HEK293T (cell line): ENCODE data around the gene GLMN.

Experiments used
- CTCF ChIA-PET: fragments of 350-600 bp; formaldehyde crosslinking; extraction: SDS; loops from one replicate; lab custom pipeline; 2021; ENCODE audit warnings: antibody characterized with exemption, inconsistent platforms; lab: Yijun Ruan, JAX
- POLR2A ChIA-PET: fragments of 350-600 bp; formaldehyde crosslinking; extraction: SDS; loops from one replicate; lab custom pipeline; 2020; ENCODE audit warnings: antibody characterized with exemption, inconsistent platforms; lab: Yijun Ruan, JAX
- DNase-seq: peaks from one replicate; pipeline ENCODE4 v3.0.0; 2012; ENCODE audit warnings: mixed read lengths; ENCODE audit errors: extremely low spot score
- ARNT ChIP-seq: fragments of 450-650 bp; IDR thresholded peaks from 2 replicates; pipeline ENCODE4 v1.6.1; 2017; ENCODE audit warnings: mild to moderate bottlenecking
- BHLHE40 ChIP-seq: fragments of 450-650 bp; IDR thresholded peaks from 2 replicates; pipeline ENCODE4 v1.6.1; 2016; ENCODE audit warnings: mild to moderate bottlenecking, moderate library complexity, borderline replicate concordance
- CTBP1 ChIP-seq: fragments of 450-650 bp; IDR thresholded peaks from 2 replicates; pipeline ENCODE4 v1.6.1; 2016; ENCODE audit warnings: borderline replicate concordance
- ELF4 ChIP-seq: fragments of 450-650 bp; IDR thresholded peaks from 2 replicates; pipeline ENCODE4 v1.6.1; 2017; ENCODE audit warnings: antibody characterized with exemption
- FOXA1 ChIP-seq: fragments of 450-650 bp; IDR thresholded peaks from 2 replicates; pipeline ENCODE4 v1.6.1; 2016; ENCODE audit warnings: mild to moderate bottlenecking
- FOXK2 ChIP-seq: fragments of 450-650 bp; IDR thresholded peaks from 2 replicates; pipeline ENCODE4 v1.6.1; 2016; ENCODE audit warnings: mild to moderate bottlenecking
- FOXM1 ChIP-seq: fragments of 450-650 bp; IDR thresholded peaks from 2 replicates; pipeline ENCODE4 v1.6.1; 2017; ENCODE audit warnings: mild to moderate bottlenecking, borderline replicate concordance
- HDGF ChIP-seq: fragments of 450-650 bp; IDR thresholded peaks from 2 replicates; pipeline ENCODE4 v1.6.1; 2017; ENCODE audit warnings: antibody characterized with exemption, borderline replicate concordance
- L3MBTL2 ChIP-seq: fragments of 450-650 bp; conservative IDR thresholded peaks from 2 replicates; pipeline ENCODE4 v1.6.1; 2016; ENCODE audit warnings: mild to moderate bottlenecking
- LEF1 ChIP-seq: fragments of 450-650 bp; IDR thresholded peaks from 2 replicates; pipeline ENCODE4 v1.6.1; 2017; ENCODE audit warnings: mild to moderate bottlenecking, borderline replicate concordance
- NFRKB ChIP-seq: fragments of 450-650 bp; IDR thresholded peaks from 2 replicates; pipeline ENCODE4 v1.6.1; 2016; ENCODE audit warnings: mild to moderate bottlenecking, moderate library complexity
- PKNOX1 ChIP-seq: fragments of 450-650 bp; IDR thresholded peaks from 2 replicates; pipeline ENCODE4 v1.6.1; 2016
- SP1 ChIP-seq: fragments of 450-650 bp; IDR thresholded peaks from 2 replicates; pipeline ENCODE4 v1.6.1; 2017
- SUZ12 ChIP-seq: fragments of 450-650 bp; IDR thresholded peaks from 2 replicates; pipeline ENCODE4 v1.6.1; 2016; ENCODE audit warnings: mild to moderate bottlenecking
- TARDBP ChIP-seq: fragments of 450-650 bp; IDR thresholded peaks from 2 replicates; pipeline ENCODE4 v1.6.1; 2016
- ZNF384 ChIP-seq: fragments of 450-650 bp; IDR thresholded peaks from 2 replicates; pipeline ENCODE4 v1.6.1; 2016

GLMN gene

GRCh38 chr1:92244376-92244775, 54.4 kb downstream of the GLMN start:
- ChIA-PET POLR2A (no interaction called here), CTCF (no interaction called here)
- DNase-seq, result no peak
- no peak for TF ChIP-seq ELF4
- TF ChIP-seq FOXM1, result no peak
- no peak for TF ChIP-seq FOXA1
- no peak for TF ChIP-seq ZNF384
- no peak for TF ChIP-seq FOXK2
- TF ChIP-seq SUZ12, result no peak
- no peak for TF ChIP-seq PKNOX1
- no peak for TF ChIP-seq HDGF

GRCh38 chr1:92240034-92240433, 58.8 kb downstream of the GLMN start:
- CTCF ChIA-PET, result interaction anchor here (1.0 kb wide), 1 partner anchor 51 kb away, joined by 3 read pairs; no protein-coding TSS in a partner anchor
- POLR2A ChIA-PET, result no interaction called here
- DNase-seq, result no peak
- no peak for TF ChIP-seq ZNF384
- TF ChIP-seq LEF1, result no peak

- CTCF ChIA-PET, result interaction anchor here (0.5 kb wide), 1 partner anchor 1256 kb away, joined by 3 read pairs; no protein-coding TSS in a partner anchor
- DNase-seq, result no peak
- POLR2A ChIA-PET, result no interaction called here
- TF ChIP-seq PKNOX1 (no peak), NFRKB (no peak), HDGF (no peak), FOXM1 (no peak), BHLHE40 (no peak), ARNT (no peak), SP1 (no peak), FOXK2 (no peak), TARDBP (no peak), ELF4 (no peak), SUZ12 (no peak)
These were observed 68.1 kb downstream of the GLMN start for GRCh38 chr1:92230736-92231135.

GRCh38 chr1:92228401-92228800, 70.4 kb downstream of the GLMN start:
- ChIA-PET CTCF (no interaction called here), POLR2A (no interaction called here)
- no peak for DNase-seq
- TF ChIP-seq NFRKB, result no peak
- TF ChIP-seq FOXM1, result no peak
- TF ChIP-seq BHLHE40, result no peak
- TF ChIP-seq L3MBTL2, result no peak
- TF ChIP-seq ZNF384, result no peak
- TF ChIP-seq FOXA1, result no peak
- TF ChIP-seq LEF1, result no peak
- no peak for TF ChIP-seq FOXK2
- no peak for TF ChIP-seq SUZ12
- no peak for TF ChIP-seq ELF4
- no peak for TF ChIP-seq HDGF

GRCh38 chr1:92219028-92219427, 79.8 kb downstream of the GLMN start:
- DNase-seq, result no peak
- CTCF ChIA-PET, result no interaction called here
- TF ChIP-seq FOXK2 (no peak), BHLHE40 (no peak), FOXM1 (no peak), NFRKB (no peak), ZNF384 (no peak), SUZ12 (no peak), ARNT (no peak), PKNOX1 (no peak), ELF4 (no peak), L3MBTL2 (no peak), CTBP1 (no peak), SP1 (no peak)
- POLR2A ChIA-PET, result interaction anchor here (0.5 kb wide), 1 partner anchor 38 kb away, joined by 3 read pairs; no protein-coding TSS in a partner anchor

- no peak for TF ChIP-seq HDGF
- TF ChIP-seq FOXA1, result no peak
- no peak for TF ChIP-seq NFRKB
- no peak for TF ChIP-seq TARDBP
- TF ChIP-seq L3MBTL2, result no peak
- no peak for DNase-seq
- POLR2A ChIA-PET, result no interaction called here
- CTCF ChIA-PET, result no interaction called here
These were observed 80.2 kb downstream of the GLMN start for GRCh38 chr1:92218559-92218958.

- TF ChIP-seq TARDBP, result no peak
- TF ChIP-seq L3MBTL2, result no peak
- TF ChIP-seq ARNT, result no peak
- no peak for TF ChIP-seq BHLHE40
- no peak for TF ChIP-seq LEF1
- no peak for TF ChIP-seq CTBP1
- no peak for TF ChIP-seq NFRKB
- TF ChIP-seq ELF4, result no peak
- no peak for TF ChIP-seq PKNOX1
- no peak for TF ChIP-seq FOXM1
- no peak for TF ChIP-seq HDGF
- no peak for TF ChIP-seq FOXA1
- no peak for TF ChIP-seq FOXK2
- no peak for TF ChIP-seq SP1
- TF ChIP-seq ZNF384, result no peak
- TF ChIP-seq SUZ12, result no peak
- ChIA-PET POLR2A (no interaction called here), CTCF (no interaction called here)
- no peak for DNase-seq
These were observed 81.1 kb downstream of the GLMN start, which contains the start of gene C1orf146 for GRCh38 chr1:92217721-92218120. Gene C1orf146 (plus strand): TSS chr1:92217915. CDS start chr1:92231421, 13,506 bp downstream.
